ENCODE results near the gene ZNF776. TPM values are rescaled to one million over a fixed set of nuclear protein-coding genes. Genes with fewer than 3 reads are reported as not detected.

Gene ZNF776
- total RNA-seq, 1 donor from 2014 or later: 48.3 TPM

DNA sequence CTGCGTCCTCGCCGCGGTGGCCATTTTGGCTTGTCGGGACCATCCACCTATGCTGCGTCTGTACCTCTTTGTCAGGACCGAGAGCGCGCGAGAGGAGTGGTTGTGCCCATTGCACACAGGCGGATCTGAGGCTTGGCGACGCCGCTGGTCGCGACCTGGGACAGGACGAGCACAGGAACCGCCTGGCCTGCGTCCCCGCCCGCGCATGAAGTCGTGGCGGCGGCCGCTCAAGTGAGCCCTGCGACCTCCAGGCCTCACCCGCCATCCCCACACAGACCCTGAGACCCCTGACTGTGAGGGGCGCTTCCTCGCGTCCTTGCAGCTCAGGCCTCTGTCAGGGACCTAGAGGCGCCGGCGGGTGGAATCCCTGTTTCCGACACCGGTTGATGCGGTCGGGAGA, 39.7 kb downstream of the ZNF776 start:
- Mint-ChIP-seq H3K9me3 (peaks cover 64% of the 10 kb centered on the region), H3K4me3 (no peak overlapping the region), H3K27ac (no peak overlapping the region), H3K27me3 (ENCODE audit: insufficient read depth, low read depth) (peaks cover 14% of the 10 kb centered on the region), H3K36me3 (peaks cover 70% of the 10 kb centered on the region), H3K4me1 (no peaks in the 10 kb centered on the region)
- no peak overlapping the region for H3K4me2 ChIP-seq
- H3K36me3 ChIP-seq: no peaks in the 10 kb centered on the region
- no peak overlapping the region for H2AFZ ChIP-seq (replicated peaks)
- no peak overlapping the region for H3K9ac ChIP-seq
- no peaks in the 10 kb centered on the region for H4K20me1 ChIP-seq (ENCODE audit: low read depth)
- no peak for TF ChIP-seq EZH2 (IDR thresholded peaks at IDR 0.05)
- TF ChIP-seq EZH2phosphoT487 (IDR thresholded peaks at IDR 0.05): no peak
- TF ChIP-seq, protein P1, sequence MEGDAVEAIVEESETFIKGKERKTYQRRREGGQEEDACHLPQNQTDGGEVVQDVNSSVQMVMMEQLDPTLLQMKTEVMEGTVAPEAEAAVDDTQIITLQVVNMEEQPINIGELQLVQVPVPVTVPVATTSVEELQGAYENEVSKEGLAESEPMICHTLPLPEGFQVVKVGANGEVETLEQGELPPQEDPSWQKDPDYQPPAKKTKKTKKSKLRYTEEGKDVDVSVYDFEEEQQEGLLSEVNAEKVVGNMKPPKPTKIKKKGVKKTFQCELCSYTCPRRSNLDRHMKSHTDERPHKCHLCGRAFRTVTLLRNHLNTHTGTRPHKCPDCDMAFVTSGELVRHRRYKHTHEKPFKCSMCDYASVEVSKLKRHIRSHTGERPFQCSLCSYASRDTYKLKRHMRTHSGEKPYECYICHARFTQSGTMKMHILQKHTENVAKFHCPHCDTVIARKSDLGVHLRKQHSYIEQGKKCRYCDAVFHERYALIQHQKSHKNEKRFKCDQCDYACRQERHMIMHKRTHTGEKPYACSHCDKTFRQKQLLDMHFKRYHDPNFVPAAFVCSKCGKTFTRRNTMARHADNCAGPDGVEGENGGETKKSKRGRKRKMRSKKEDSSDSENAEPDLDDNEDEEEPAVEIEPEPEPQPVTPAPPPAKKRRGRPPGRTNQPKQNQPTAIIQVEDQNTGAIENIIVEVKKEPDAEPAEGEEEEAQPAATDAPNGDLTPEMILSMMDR (IDR thresholded peaks at IDR 0.05): no peak
- no peak overlapping the region for H3K4me3 ChIP-seq
- H3K9me3 ChIP-seq (ENCODE audit: low read depth): no peaks in the 10 kb centered on the region
- no peak overlapping the region for H3K27ac ChIP-seq
- H3K27me3 ChIP-seq: no peaks in the 10 kb centered on the region
- no peaks in the 10 kb centered on the region for H3F3A ChIP-seq (ENCODE audit: low read depth)
- H3K4me1 ChIP-seq: no peaks in the 10 kb centered on the region
- H3K79me2 ChIP-seq (ENCODE audit: low read depth): peaks cover 53% of the 10 kb centered on the region
- no peak for DNase-seq (ENCODE audit: low spot score)

DNA sequence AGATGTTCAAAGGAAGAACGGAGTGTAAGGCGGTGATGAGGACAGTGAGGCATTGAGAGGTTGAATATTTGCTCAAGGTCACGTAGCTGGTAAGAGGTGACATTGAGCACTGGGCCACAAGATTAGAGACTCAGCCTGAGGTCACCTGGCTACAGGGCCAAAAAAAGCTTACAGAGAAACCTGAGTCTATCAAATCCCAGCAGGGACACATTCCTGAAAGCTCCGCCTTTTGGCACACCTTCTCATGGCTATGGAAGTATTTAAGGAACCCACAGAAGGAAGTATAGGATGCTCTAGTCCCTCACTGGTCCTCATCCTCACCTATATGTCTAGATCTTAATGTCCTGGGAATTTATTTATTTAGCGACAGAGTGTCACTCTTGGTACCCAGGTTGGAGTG, 40.3 kb downstream of the ZNF776 start:
- H3K36me3 ChIP-seq: no peaks in the 10 kb centered on the region
- H3K36me3 Mint-ChIP-seq: peaks cover 69% of the 10 kb centered on the region
- H4K20me1 ChIP-seq (ENCODE audit: low read depth): no peaks in the 10 kb centered on the region
- no peak overlapping the region for H3K27ac ChIP-seq
- peaks cover 63% of the 10 kb centered on the region for H3K9me3 Mint-ChIP-seq
- no peak overlapping the region for H3K9ac ChIP-seq
- peaks cover 14% of the 10 kb centered on the region for H3K27me3 Mint-ChIP-seq (ENCODE audit: insufficient read depth, low read depth)
- no peaks in the 10 kb centered on the region for H3F3A ChIP-seq (ENCODE audit: low read depth)
- H3K4me1 Mint-ChIP-seq: no peaks in the 10 kb centered on the region
- no peaks in the 10 kb centered on the region for H3K9me3 ChIP-seq (ENCODE audit: low read depth)
- TF ChIP-seq, protein P1 (IDR thresholded peaks at IDR 0.05): no peak
- TF ChIP-seq EZH2 (IDR thresholded peaks at IDR 0.05): no peak
- no peak for TF ChIP-seq EZH2phosphoT487 (IDR thresholded peaks at IDR 0.05)
- H3K27ac Mint-ChIP-seq: no peak overlapping the region
- peaks cover 50% of the 10 kb centered on the region for H3K79me2 ChIP-seq (ENCODE audit: low read depth)
- no peak overlapping the region for H3K4me3 ChIP-seq
- no peak overlapping the region for H3K4me2 ChIP-seq
- H3K4me1 ChIP-seq: no peaks in the 10 kb centered on the region
- H3K4me3 Mint-ChIP-seq: no peak overlapping the region
- no peaks in the 10 kb centered on the region for H3K27me3 ChIP-seq
- no peak overlapping the region for H2AFZ ChIP-seq (replicated peaks)
- DNase-seq (ENCODE audit: low spot score): no peak

DNA sequence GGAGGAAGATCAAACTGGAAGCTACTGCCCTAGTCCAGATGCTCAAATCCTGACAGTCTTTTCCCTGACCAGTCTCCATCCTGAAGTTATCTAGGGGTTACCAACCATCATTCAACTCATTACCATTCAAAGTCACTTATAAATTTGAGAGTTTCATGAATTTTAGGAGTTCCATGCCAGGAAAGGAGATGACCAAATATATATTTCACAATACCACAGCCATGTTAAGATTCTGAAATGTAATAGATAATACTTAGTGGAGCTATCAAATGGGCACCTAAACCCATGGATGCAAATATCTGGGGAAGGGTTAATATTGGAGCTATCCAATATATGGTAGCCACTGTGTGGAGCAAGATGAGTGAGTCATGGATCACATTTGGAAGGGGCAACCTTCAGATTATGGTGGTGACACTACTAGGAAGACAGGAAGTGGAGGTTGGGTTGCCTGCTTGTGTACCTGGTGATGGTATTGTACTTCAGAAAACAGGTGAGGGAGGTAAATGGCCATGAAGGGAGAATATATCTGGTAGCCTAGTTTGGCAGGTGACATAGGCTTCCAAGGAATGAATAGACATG, 41.6 kb downstream of the ZNF776 start:
- H2AFZ ChIP-seq (replicated peaks): no peak overlapping the region
- no peak for DNase-seq (ENCODE audit: low spot score)
- H3F3A ChIP-seq (ENCODE audit: low read depth): no peaks in the 10 kb centered on the region
- Mint-ChIP-seq H3K27ac (no peak overlapping the region), H3K9me3 (peaks cover 58% of the 10 kb centered on the region), H3K36me3 (peaks cover 69% of the 10 kb centered on the region), H3K4me1 (no peaks in the 10 kb centered on the region), H3K27me3 (ENCODE audit: insufficient read depth, low read depth) (peaks cover 15% of the 10 kb centered on the region), H3K4me3 (no peak overlapping the region)
- no peak overlapping the region for H3K4me3 ChIP-seq
- H3K9me3 ChIP-seq (ENCODE audit: low read depth): no peaks in the 10 kb centered on the region
- no peak for TF ChIP-seq EZH2 (IDR thresholded peaks at IDR 0.05)
- TF ChIP-seq, protein P1 (IDR thresholded peaks at IDR 0.05): no peak
- TF ChIP-seq EZH2phosphoT487 (IDR thresholded peaks at IDR 0.05): no peak
- no peak overlapping the region for H3K4me2 ChIP-seq
- peaks cover 46% of the 10 kb centered on the region for H3K79me2 ChIP-seq (ENCODE audit: low read depth)
- H4K20me1 ChIP-seq (ENCODE audit: low read depth): no peaks in the 10 kb centered on the region
- H3K27me3 ChIP-seq: no peaks in the 10 kb centered on the region
- H3K36me3 ChIP-seq: no peaks in the 10 kb centered on the region
- H3K27ac ChIP-seq: no peak overlapping the region
- H3K9ac ChIP-seq: no peak overlapping the region
- no peaks in the 10 kb centered on the region for H3K4me1 ChIP-seq
